ENCODE results near the gene G3BP2.

DNA sequence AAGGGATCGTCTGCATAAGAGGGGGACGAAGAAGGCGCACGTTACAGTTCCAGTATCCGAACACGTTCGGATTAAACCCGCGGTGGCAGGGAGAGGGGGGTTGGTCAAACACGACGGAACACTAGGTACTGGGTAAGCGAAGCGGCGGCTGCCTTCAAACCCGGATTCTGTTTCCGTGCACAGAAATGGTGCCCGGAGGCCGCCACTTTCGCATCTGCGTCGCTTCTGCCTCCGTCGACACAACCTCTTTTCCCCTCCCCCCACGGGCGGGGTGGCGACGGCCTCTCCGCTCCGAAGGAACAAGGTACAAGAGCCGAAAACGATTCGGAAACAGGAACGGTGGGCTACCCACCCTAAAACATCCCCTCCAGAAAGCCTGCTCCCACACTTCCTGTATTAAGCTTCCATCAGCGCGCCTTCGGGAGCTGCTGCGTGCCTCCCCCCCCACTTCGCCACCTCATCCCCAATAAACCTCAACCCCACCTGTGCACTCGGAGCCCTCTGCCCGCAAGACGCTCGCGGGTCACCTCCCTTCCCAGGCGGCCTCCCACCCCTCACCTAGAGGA, 667 bp downstream of the G3BP2 start:
- no peak for TF ChIP-seq POLR2A (IDR thresholded peaks at IDR 0.05)
- TF ChIP-seq, protein P1, sequence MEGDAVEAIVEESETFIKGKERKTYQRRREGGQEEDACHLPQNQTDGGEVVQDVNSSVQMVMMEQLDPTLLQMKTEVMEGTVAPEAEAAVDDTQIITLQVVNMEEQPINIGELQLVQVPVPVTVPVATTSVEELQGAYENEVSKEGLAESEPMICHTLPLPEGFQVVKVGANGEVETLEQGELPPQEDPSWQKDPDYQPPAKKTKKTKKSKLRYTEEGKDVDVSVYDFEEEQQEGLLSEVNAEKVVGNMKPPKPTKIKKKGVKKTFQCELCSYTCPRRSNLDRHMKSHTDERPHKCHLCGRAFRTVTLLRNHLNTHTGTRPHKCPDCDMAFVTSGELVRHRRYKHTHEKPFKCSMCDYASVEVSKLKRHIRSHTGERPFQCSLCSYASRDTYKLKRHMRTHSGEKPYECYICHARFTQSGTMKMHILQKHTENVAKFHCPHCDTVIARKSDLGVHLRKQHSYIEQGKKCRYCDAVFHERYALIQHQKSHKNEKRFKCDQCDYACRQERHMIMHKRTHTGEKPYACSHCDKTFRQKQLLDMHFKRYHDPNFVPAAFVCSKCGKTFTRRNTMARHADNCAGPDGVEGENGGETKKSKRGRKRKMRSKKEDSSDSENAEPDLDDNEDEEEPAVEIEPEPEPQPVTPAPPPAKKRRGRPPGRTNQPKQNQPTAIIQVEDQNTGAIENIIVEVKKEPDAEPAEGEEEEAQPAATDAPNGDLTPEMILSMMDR (IDR thresholded peaks at IDR 0.05): no peak
